Cardiac muscle cell (in vitro differentiated cells and primary cell): Measurements from ENCODE around the gene LRRTM3. TPM values are rescaled to one million over a fixed set of nuclear protein-coding genes. Genes with fewer than 3 reads are reported as not detected.

ENCODE experiments used
- DNase-seq, 2 donors: peaks; one replicate each; pipeline versions ENCODE4 v3.0.0 to v3.0.0-alpha.2; 2010 to 2017; ENCODE audit warnings: low read depth in 1 of 2, low spot score in 1 of 2
- H3K27ac ChIP-seq: fragments of 200-600 bp; sonication (generic); 2 replicates; pipeline ENCODE4 v1.5.1; 2016
- H3K27me3 ChIP-seq: fragments of 200-600 bp; sonication (generic); 2 replicates; pipeline ENCODE4 v1.6.0; 2016; ENCODE audit warnings: control low read depth
- H3K36me3 ChIP-seq: fragments of 200-600 bp; sonication (generic); 2 replicates; pipeline ENCODE4 v1.5.1; 2016; ENCODE audit warnings: control low read depth
- H3K4me1 ChIP-seq: fragments of 200-600 bp; sonication (generic); 2 replicates; pipeline ENCODE4 v1.8.1; 2017; ENCODE audit warnings: low read depth, mild to moderate bottlenecking, mixed run types
- H3K4me3 ChIP-seq: fragments of 200-600 bp; sonication (generic); 2 replicates; pipeline ENCODE4 v1.5.1; 2016; ENCODE audit warnings: mild to moderate bottlenecking
- H3K9me3 ChIP-seq: fragments of 200-600 bp; sonication (generic); 2 replicates; pipeline ENCODE4 v1.5.1; 2017; ENCODE audit warnings: low read depth, mild to moderate bottlenecking, control low read depth
- CTCF ChIP-seq: IDR thresholded peaks from 2 replicates; pipeline ENCODE4 v1.5.1; 2012; ENCODE audit warnings: low read depth, mild to moderate bottlenecking, low read length
- polyA plus RNA-seq: library from polyadenylated mRNA; unstranded; fragments of >200 nt; fragmentation: Nextera tagmentation; extraction: Ambion mirVana; gene quantifications from 2 replicates; pipeline ENCODE4 v1.2.1, GENCODE V29; 2016
- total RNA-seq: library from RNA; depleted of rRNA; stranded (reverse); fragments of >200 nt; gene quantifications from 2 replicates; pipeline ENCODE4 v1.2.3, GENCODE V29; 2016

The LRRTM3 gene
- total and polyA plus RNA-seq, 2 experiments from 2014 or later: 0.98 to 3.6 TPM

DNA sequence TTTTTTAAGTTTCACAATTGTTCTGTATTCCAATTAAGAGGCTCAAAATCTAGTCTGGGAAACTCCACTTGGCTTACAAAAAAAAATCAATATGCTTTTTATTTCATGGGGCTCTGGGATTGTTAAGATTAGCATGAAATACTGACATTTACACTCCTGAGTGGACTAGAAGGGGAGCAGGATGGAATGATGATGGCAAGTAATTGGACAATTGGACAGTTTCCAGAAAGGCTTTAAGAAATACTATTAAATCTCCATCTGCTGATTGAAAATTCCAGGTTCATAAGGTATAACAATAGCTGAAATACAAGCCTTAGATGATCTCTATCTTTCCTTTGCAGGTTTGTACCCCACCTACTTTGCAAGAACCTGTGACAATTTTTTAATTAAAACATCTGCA, 184.4 kb downstream of the LRRTM3 start:
- no peak overlapping the region for H3K4me3 ChIP-seq
- no peak for TF ChIP-seq CTCF
- H3K27me3 ChIP-seq: no peaks in the 10 kb centered on the region
- DNase-seq: no peak
- H3K9me3 ChIP-seq: no peaks in the 10 kb centered on the region
- H3K36me3 ChIP-seq: no peaks in the 10 kb centered on the region
- H3K27ac ChIP-seq: no peak overlapping the region
- H3K4me1 ChIP-seq: no peaks in the 10 kb centered on the region

- DNase-seq: no peak
- no peak for TF ChIP-seq CTCF
- no peak overlapping the region for H3K27ac ChIP-seq
- no peaks in the 10 kb centered on the region for H3K9me3 ChIP-seq
- H3K4me1 ChIP-seq: no peaks in the 10 kb centered on the region
- H3K4me3 ChIP-seq: no peak overlapping the region
- H3K36me3 ChIP-seq: no peaks in the 10 kb centered on the region
- no peaks in the 10 kb centered on the region for H3K27me3 ChIP-seq
Observed at GRCh38 chr10:67112765-67113164, 186.9 kb downstream of the LRRTM3 start.

GRCh38 chr10:67114945-67115344, 189.1 kb downstream of the LRRTM3 start:
- Histone ChIP-seq H3K27ac (no peak overlapping the region), H3K9me3 (no peaks in the 10 kb centered on the region), H3K36me3 (no peaks in the 10 kb centered on the region), H3K4me3 (no peak overlapping the region), H3K4me1 (no peaks in the 10 kb centered on the region), H3K27me3 (no peaks in the 10 kb centered on the region)
- TF ChIP-seq CTCF: no peak
- DNase-seq: no peak

GRCh38 chr10:67115972-67116371, 190.1 kb downstream of the LRRTM3 start:
- Histone ChIP-seq H3K4me3 (no peak overlapping the region), H3K36me3 (no peaks in the 10 kb centered on the region), H3K9me3 (no peaks in the 10 kb centered on the region), H3K27me3 (no peaks in the 10 kb centered on the region), H3K27ac (no peak overlapping the region), H3K4me1 (no peaks in the 10 kb centered on the region)
- no peak for TF ChIP-seq CTCF
- no peak for DNase-seq

GRCh38 chr10:67119651-67120050, 193.8 kb downstream of the LRRTM3 start:
- DNase-seq: no peak
- Histone ChIP-seq H3K27me3 (no peaks in the 10 kb centered on the region), H3K9me3 (no peaks in the 10 kb centered on the region), H3K4me1 (no peaks in the 10 kb centered on the region), H3K36me3 (no peaks in the 10 kb centered on the region), H3K27ac (no peak overlapping the region), H3K4me3 (no peak overlapping the region)
- TF ChIP-seq CTCF: no peak

DNA sequence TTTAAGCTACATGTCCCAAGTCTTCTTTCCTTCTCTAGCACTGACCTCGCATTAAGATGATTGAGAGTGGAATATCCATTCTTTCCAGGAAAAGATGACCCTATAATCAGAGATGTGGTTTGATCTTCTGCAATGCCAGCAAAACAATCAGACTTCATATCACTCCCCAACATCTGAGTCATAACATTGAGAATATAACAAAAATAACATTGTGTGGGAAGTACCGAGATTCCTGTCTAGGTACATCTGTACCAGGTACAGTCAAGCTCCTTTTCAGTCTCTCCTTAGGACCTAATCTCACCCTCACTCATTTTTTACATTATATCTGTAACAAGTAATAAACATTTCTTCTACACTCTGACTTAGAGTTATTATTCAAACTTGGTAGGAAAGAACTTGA, 201.6 kb downstream of the LRRTM3 start:
- no peaks in the 10 kb centered on the region for H3K9me3 ChIP-seq
- no peaks in the 10 kb centered on the region for H3K4me1 ChIP-seq
- H3K4me3 ChIP-seq: no peak overlapping the region
- no peaks in the 10 kb centered on the region for H3K27me3 ChIP-seq
- no peak for DNase-seq
- no peak for TF ChIP-seq CTCF
- H3K36me3 ChIP-seq: no peaks in the 10 kb centered on the region
- no peak overlapping the region for H3K27ac ChIP-seq
